Measurements from ENCODE around the gene MISP3. TPM values are rescaled to one million over a fixed set of nuclear protein-coding genes. Genes with fewer than 3 reads are reported as not detected.

MISP3 gene
- polyA plus RNA-seq, 2 of the 4 experiments (the other 2 are of a cell fraction), result 1.9 to 2.3 TPM

- H3K27ac ChIP-seq, result no peak overlapping the region
- FAIRE-seq (no peak), ATAC-seq (peak in 1 of 2 experiments; percentile 61; a peak in 2 of 6 replicates), DNase-seq (ENCODE audit: low read depth in 1 of 2, low spot score in 1 of 2) (peak; percentile 16 to 52)
- ChIA-PET POLR2A (no interaction called here), CTCF (interaction anchor here (1.2 to 1.3 kb wide), 2 partner anchors 12 to 29 kb away, joined by 3 read pairs; partner anchors contain the start of gene ASF1B)
- no peak for TF ChIP-seq FOSB (CRISPR knock-in tag; IDR thresholded peaks at IDR 0.05)
- TF ChIP-seq ZC3H11A (IDR thresholded peaks at IDR 0.05), result no peak
- TF ChIP-seq HES2 (IDR thresholded peaks at IDR 0.05), result no peak
- TF ChIP-seq HMGXB4 (CRISPR knock-in tag; IDR thresholded peaks at IDR 0.05; ENCODE audit: borderline replicate concordance), result no peak
- no peak for TF ChIP-seq TFCP2L1 (CRISPR knock-in tag; IDR thresholded peaks at IDR 0.05)
- no peak overlapping the region for H3K4me2 ChIP-seq
- H3K4me1 ChIP-seq, result peaks cover 6% of the 10 kb centered on the region
- WGBS (ENCODE audit: missing lambda C conversion rate), result 75% methylated on average over 12 of the region's 23 CpGs
- no peak overlapping the region for H3K4me3 ChIP-seq
- H3K9me3 ChIP-seq, result no peaks in the 10 kb centered on the region
These were observed 35.2 kb downstream of the MISP3 start for GRCh38 chr19:14107581-14108461.

GRCh38 chr19:14110650-14111049 is 38.1 kb downstream of the MISP3 start:
- ATAC-seq (no peak), DNase-seq (ENCODE audit: low read depth in 1 of 2, low spot score in 1 of 2) (no peak), FAIRE-seq (no peak)
- POLR2A ChIA-PET, result no interaction called here
- H3K27ac ChIP-seq, result no peak overlapping the region
- H3K4me3 ChIP-seq, result no peak overlapping the region
- H3K4me1 ChIP-seq, result peaks cover 14% of the 10 kb centered on the region
- H3K9me3 ChIP-seq, result no peaks in the 10 kb centered on the region
- TF ChIP-seq JUNB (IDR thresholded peaks at IDR 0.05), result no peak
- no peak for TF ChIP-seq HOXA7 (CRISPR knock-in tag; IDR thresholded peaks at IDR 0.05)
- TF ChIP-seq PBX3 (IDR thresholded peaks at IDR 0.05), result no peak
- TF ChIP-seq HMGXB4 (CRISPR knock-in tag; IDR thresholded peaks at IDR 0.05; ENCODE audit: borderline replicate concordance), result no peak
- no peak for TF ChIP-seq HOXB5 (CRISPR knock-in tag; IDR thresholded peaks at IDR 0.05)
- no peak for TF ChIP-seq ELK1 (IDR thresholded peaks at IDR 0.05; ENCODE audit: low read depth, low read length)
- TF ChIP-seq ATOH8 (CRISPR knock-in tag; IDR thresholded peaks at IDR 0.05; ENCODE audit: low read depth), result no peak
- no peak for TF ChIP-seq CTCF (IDR thresholded peaks at IDR 0.05)
- no peak for TF ChIP-seq FOXS1 (CRISPR knock-in tag; IDR thresholded peaks at IDR 0.05)
- CTCF ChIA-PET, result interaction anchor here (0.9 to 1.2 kb wide), 2 partner anchors 35 to 237 kb away, joined by 3 read pairs; no protein-coding TSS in a partner anchor
- H3K4me2 ChIP-seq, result no peak overlapping the region
- WGBS (ENCODE audit: missing lambda C conversion rate), result 75% methylated on average over 1 of the region's 2 CpGs
